ENCODE data around the gene NANS. TPM values are rescaled to one million over a fixed set of nuclear protein-coding genes. Genes with fewer than 3 reads are reported as not detected.

Gene NANS
- total RNA-seq, 1 experiment from 2014 or later = 60.4 TPM

- no peaks in the 10 kb centered on the region for H3K9me3 ChIP-seq (replicated peaks)
- H3K4me1 ChIP-seq = no peaks in the 10 kb centered on the region
- no peak overlapping the region for H3K4me3 ChIP-seq
- H3K27me3 ChIP-seq = no peaks in the 10 kb centered on the region
- DNase-seq = no peak
- H3K36me3 ChIP-seq = peaks cover 17% of the 10 kb centered on the region
- no peak overlapping the region for H3K27ac ChIP-seq
Observed at GRCh38 chr9:98022447-98022846, 34.1 kb upstream of the NANS start.

- Histone ChIP-seq H3K27me3 (no peaks in the 10 kb centered on the region), H3K36me3 (no peaks in the 10 kb centered on the region; the same call in 1 of the 2 replicates), H3K27ac (no peak overlapping the region)
Observed at GRCh38 chr9:98024702-98025101, 31.8 kb upstream of the NANS start.

GRCh38 chr9:98031169-98031568 lies 25.4 kb upstream of the NANS start:
- Histone ChIP-seq H3K27ac (no peak overlapping the region), H3K27me3 (no peaks in the 10 kb centered on the region), H3K4me1 (peaks cover 16% of the 10 kb centered on the region), H3K36me3 (no peaks in the 10 kb centered on the region), H3K9me3 (replicated peaks) (no peaks in the 10 kb centered on the region), H3K4me3 (no peak overlapping the region)
- DNase-seq = no peak

More at GRCh38 chr9:98024702-98025101, 31.8 kb upstream of the NANS start:
- Histone ChIP-seq H3K9me3 (replicated peaks) (no peaks in the 10 kb centered on the region), H3K4me3 (no peak overlapping the region), H3K4me1 (no peaks in the 10 kb centered on the region)
- no peak for DNase-seq

- DNase-seq = no peak
- Histone ChIP-seq H3K9me3 (replicated peaks) (no peaks in the 10 kb centered on the region), H3K27me3 (0 out of 2 replicates have a peak, but pooled peaks cover 3% of the 10 kb centered on the region), H3K27ac (no peak overlapping the region), H3K4me1 (peaks cover 19% of the 10 kb centered on the region), H3K4me3 (no peak overlapping the region), H3K36me3 (no peaks in the 10 kb centered on the region)
Observed at GRCh38 chr9:98031935-98032334, 24.6 kb upstream of the NANS start.

- H3K36me3 ChIP-seq = no peaks in the 10 kb centered on the region
Observed at GRCh38 chr9:98034593-98035546, 21.7 kb upstream of the NANS start.

GRCh38 chr9:98037357-98037756 lies 19.2 kb upstream of the NANS start:
- H3K9me3 ChIP-seq (replicated peaks) = no peaks in the 10 kb centered on the region
- no peak for DNase-seq
- peaks cover 19% of the 10 kb centered on the region for H3K4me1 ChIP-seq
- no peak overlapping the region for H3K4me3 ChIP-seq
- H3K36me3 ChIP-seq = no peaks in the 10 kb centered on the region
- H3K27ac ChIP-seq = no peak overlapping the region
- peaks cover 39% of the 10 kb centered on the region for H3K27me3 ChIP-seq

More at GRCh38 chr9:98034593-98035546, 21.7 kb upstream of the NANS start:
- Histone ChIP-seq H3K4me3 (no peak overlapping the region), H3K9me3 (replicated peaks) (no peaks in the 10 kb centered on the region), H3K27me3 (peaks cover 29% of the 10 kb centered on the region), H3K4me1 (peaks cover 19% of the 10 kb centered on the region), H3K27ac (peak overlapping the region; percentile 36)
- peak; percentile 83 to 91 for DNase-seq

GRCh38 chr9:98038958-98039357 lies 17.6 kb upstream of the NANS start:
- no peaks in the 10 kb centered on the region for H3K36me3 ChIP-seq
- peaks cover 19% of the 10 kb centered on the region for H3K4me1 ChIP-seq
- DNase-seq = no peak
- no peaks in the 10 kb centered on the region for H3K9me3 ChIP-seq (replicated peaks)
- H3K27ac ChIP-seq = no peak overlapping the region
- no peak overlapping the region for H3K4me3 ChIP-seq
- peaks cover 39% of the 10 kb centered on the region for H3K27me3 ChIP-seq

- peaks cover 17% of the 10 kb centered on the region for H3K4me1 ChIP-seq
Observed at GRCh38 chr9:98039607-98040017, 16.9 kb upstream of the NANS start.

GRCh38 chr9:98040212-98040611 lies 16.3 kb upstream of the NANS start:
- Histone ChIP-seq H3K27ac (no peak overlapping the region), H3K4me1 (peaks cover 11% of the 10 kb centered on the region), H3K27me3 (peaks cover 39% of the 10 kb centered on the region), H3K9me3 (replicated peaks) (no peaks in the 10 kb centered on the region), H3K36me3 (no peaks in the 10 kb centered on the region), H3K4me3 (no peak overlapping the region)
- no peak for DNase-seq

More at GRCh38 chr9:98039607-98040017, 16.9 kb upstream of the NANS start:
- Histone ChIP-seq H3K36me3 (no peaks in the 10 kb centered on the region), H3K4me3 (no peak overlapping the region), H3K9me3 (replicated peaks) (no peaks in the 10 kb centered on the region), H3K27me3 (peaks cover 39% of the 10 kb centered on the region), H3K27ac (no peak overlapping the region)
- no peak for DNase-seq

GRCh38 chr9:98043915-98044314 lies 12.6 kb upstream of the NANS start:
- no peak for DNase-seq
- H3K4me3 ChIP-seq = no peak overlapping the region
- peaks cover 7% of the 10 kb centered on the region for H3K9me3 ChIP-seq (replicated peaks)
- H3K27me3 ChIP-seq = peaks cover 18% of the 10 kb centered on the region
- H3K4me1 ChIP-seq = no peaks in the 10 kb centered on the region
- H3K27ac ChIP-seq = no peak overlapping the region
- H3K36me3 ChIP-seq = no peaks in the 10 kb centered on the region

GRCh38 chr9:98045234-98046179 lies 11.0 kb upstream of the NANS start:
- Histone ChIP-seq H3K9me3 (replicated peaks) (peaks cover 7% of the 10 kb centered on the region), H3K36me3 (no peaks in the 10 kb centered on the region), H3K27me3 (peaks cover 6% of the 10 kb centered on the region), H3K4me3 (peak overlapping the region; percentile 39), H3K4me1 (no peaks in the 10 kb centered on the region), H3K27ac (0 out of 2 replicates have a peak overlapping the region, but pooled peaks have one; percentile 3)
- DNase-seq = peak in 1 of 2 experiments; percentile 39

GRCh38 chr9:98046180-98046543 lies 10.4 kb upstream of the NANS start:
- H3K36me3 ChIP-seq = no peaks in the 10 kb centered on the region
- no peaks in the 10 kb centered on the region for H3K4me1 ChIP-seq
- no peak for DNase-seq
- peaks cover 7% of the 10 kb centered on the region for H3K9me3 ChIP-seq (replicated peaks)
- H3K27ac ChIP-seq = no peak overlapping the region
- H3K27me3 ChIP-seq = peaks cover 1% of the 10 kb centered on the region
- H3K4me3 ChIP-seq = peak overlapping the region; percentile 39; the same call in 1 of the 2 replicates

- no peaks in the 10 kb centered on the region for H3K4me1 ChIP-seq
- peaks cover 7% of the 10 kb centered on the region for H3K9me3 ChIP-seq (replicated peaks)
- no peak overlapping the region for H3K27ac ChIP-seq
- DNase-seq = no peak
- H3K4me3 ChIP-seq = no peak overlapping the region
- no peaks in the 10 kb centered on the region for H3K36me3 ChIP-seq
- H3K27me3 ChIP-seq = no peaks in the 10 kb centered on the region; the same call in none of the 2 replicates
Observed at GRCh38 chr9:98047002-98047401, 9.5 kb upstream of the NANS start.

- H3K4me1 ChIP-seq = no peaks in the 10 kb centered on the region
- H3K27ac ChIP-seq = no peak overlapping the region
- H3K36me3 ChIP-seq = no peaks in the 10 kb centered on the region
- no peaks in the 10 kb centered on the region; the same call in none of the 2 replicates for H3K27me3 ChIP-seq
- peaks cover 7% of the 10 kb centered on the region for H3K9me3 ChIP-seq (replicated peaks)
- DNase-seq = no peak
- no peak overlapping the region for H3K4me3 ChIP-seq
Observed at GRCh38 chr9:98049288-98050072, 7.1 kb upstream of the NANS start.

Measured in SJCRH30 (cell line).